Lower leg skin (tissue), 4 donors: Measurements from ENCODE around the gene CPT1A. TPM values are rescaled to one million over a fixed set of nuclear protein-coding genes. Genes with fewer than 3 reads are reported as not detected.

ENCODE experiments used
- DNase-seq, 2 donors: peaks; one replicate each; pipeline ENCODE4 v3.0.0-alpha.2; 2019; ENCODE audit warnings: low spot score in 2 of 2
- H3K4me3 ChIP-seq: fragments of 200-600 bp; sonication (generic); 2 replicates; pipeline ENCODE4 v1.5.1; 2017; ENCODE audit warnings: mild to moderate bottlenecking, low read depth; ENCODE audit not compliant: poor library complexity, severe bottlenecking
- CTCF ChIP-seq, 3 donors: fragments of 450-650 bp; IDR thresholded peaks; one replicate each; pipeline ENCODE4 v1.5.1; 2016; ENCODE audit warnings: antibody characterized with exemption in 3 of 3, mild to moderate bottlenecking in 3 of 3, moderate library complexity in 2 of 3
- POLR2A ChIP-seq, 2 donors: fragments of 450-650 bp; IDR thresholded peaks; one replicate each; pipeline ENCODE4 v1.6.1; 2016 to 2017; ENCODE audit warnings: antibody characterized with exemption in 2 of 2, mild to moderate bottlenecking in 1 of 2, moderate library complexity in 1 of 2
- WGBS, 2 donors: methylation state at CpG; one replicate each; pipeline ENCODE4 v1.1.5; 2018; 5-methylcytosine and 5-hydroxymethylcytosine counted together
- intact Hi-C: fragments of 100-400 bp; cut with DNase I; formaldehyde crosslinking; loops from one replicate; pipeline ENCODE4 v1.15.0; 2023; ENCODE audit warnings: low total_unique reads
- total RNA-seq, 4 donors: library from RNA; depleted of rRNA; stranded (reverse); fragments of >200 nt; gene quantifications; one replicate each; pipeline ENCODE4 v1.1.0, GENCODE V29; 2016

The CPT1A gene
- total RNA-seq, 4 donors from 2014 or later, result 23.4 to 95.8 (median 46.0) TPM

GRCh38 chr11:68832476-68833181 lies 9.1 kb downstream of the CPT1A start:
- intact Hi-C loops, result loop anchor here (10.0 kb wide), 1 partner anchor 252 kb away; no protein-coding TSS in a partner anchor
- TF ChIP-seq CTCF (IDR thresholded peaks at IDR 0.05) (no peak), POLR2A (IDR thresholded peaks at IDR 0.05) (no peak)
- WGBS, 2 donors, result 30 to 32% methylated on average over 8 of the region's 8 CpGs
- no peak for DNase-seq
- no peak overlapping the region for H3K4me3 ChIP-seq

GRCh38 chr11:68831124-68831523 lies 10.6 kb downstream of the CPT1A start:
- no peak for DNase-seq
- intact Hi-C loops, result loop anchor here (10.0 kb wide), 1 partner anchor 254 kb away; no protein-coding TSS in a partner anchor
- H3K4me3 ChIP-seq, result no peak overlapping the region
- TF ChIP-seq POLR2A (IDR thresholded peaks at IDR 0.05) (no peak), CTCF (IDR thresholded peaks at IDR 0.05) (no peak)
- WGBS, 2 donors, result 75 to 78% methylated on average over 5 of the region's 5 CpGs

DNA sequence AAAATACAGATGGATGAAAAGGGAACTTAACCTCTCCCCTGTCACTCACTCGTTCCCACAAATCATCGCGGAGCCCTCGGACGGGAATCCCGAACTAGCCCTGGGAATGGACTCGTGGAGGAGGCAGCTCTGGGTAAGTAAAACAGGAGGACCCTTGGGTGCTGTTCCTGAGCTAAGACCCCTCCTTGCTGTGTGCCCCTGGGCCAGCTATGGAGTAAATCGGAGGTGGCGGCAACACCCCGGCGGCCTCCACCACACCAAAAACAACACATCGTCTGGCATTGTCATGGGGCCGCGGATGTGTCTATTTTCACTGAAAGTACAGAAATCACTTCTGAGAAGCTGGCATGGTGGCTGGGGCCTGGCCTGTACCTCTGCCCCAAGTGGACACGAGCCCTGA lies 12.1 kb downstream of the CPT1A start:
- intact Hi-C loops, result no loop called here
- TF ChIP-seq POLR2A (IDR thresholded peaks at IDR 0.05), result no peak
- H3K4me3 ChIP-seq, result no peak overlapping the region
- 85 to 93% methylated on average over 15 of the region's 15 CpGs for WGBS, 2 donors
- no peak for DNase-seq

GRCh38 chr11:68828957-68829356 lies 12.8 kb downstream of the CPT1A start:
- intact Hi-C loops, result no loop called here
- WGBS, 2 donors, result 82 to 92% methylated on average over 12 of the region's 12 CpGs
- DNase-seq, result no peak
- no peak for TF ChIP-seq POLR2A (IDR thresholded peaks at IDR 0.05)
- TF ChIP-seq CTCF (IDR thresholded peaks at IDR 0.05), result no peak
- no peak overlapping the region for H3K4me3 ChIP-seq

DNA sequence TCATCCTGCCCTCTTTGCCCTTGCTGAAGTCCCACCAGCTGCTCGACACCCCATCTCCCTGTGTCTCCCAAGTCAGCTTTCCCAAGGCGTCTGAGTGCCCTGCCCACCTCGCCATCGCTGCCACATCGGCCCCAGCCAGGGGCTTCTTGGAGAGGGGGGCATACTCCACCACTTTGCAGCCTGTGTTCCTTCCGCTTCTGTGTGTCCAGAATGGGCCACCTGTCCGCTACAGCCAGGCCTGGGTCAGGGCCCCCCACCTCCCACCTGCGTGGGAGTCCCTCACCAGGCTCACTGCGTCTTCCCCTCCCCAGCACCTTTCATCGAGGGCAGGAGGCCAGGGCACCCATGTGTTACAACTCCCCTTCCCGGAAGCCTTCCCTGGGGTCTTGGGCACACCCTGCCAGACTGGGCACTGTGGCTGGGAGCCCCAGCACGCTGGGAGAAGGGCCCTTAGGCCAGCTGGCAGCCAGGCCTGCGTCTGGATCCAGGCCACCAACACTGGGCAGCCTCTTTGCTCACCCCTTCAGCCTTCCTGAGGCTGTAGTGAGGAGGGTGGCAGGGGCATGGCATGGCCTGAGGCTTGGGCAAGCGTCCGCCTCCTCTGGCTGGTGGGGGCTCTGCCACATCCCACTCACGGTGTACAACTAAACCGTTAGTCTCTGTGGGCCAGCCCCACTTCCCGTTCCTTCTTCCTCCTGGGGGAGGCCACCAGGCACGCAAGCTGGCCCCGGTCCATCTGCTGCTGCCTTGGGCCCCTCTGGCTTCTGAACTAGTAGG lies 13.4 kb downstream of the CPT1A start:
- H3K4me3 ChIP-seq, result no peak overlapping the region
- TF ChIP-seq CTCF (IDR thresholded peaks at IDR 0.05), result no peak
- no peak for TF ChIP-seq POLR2A (IDR thresholded peaks at IDR 0.05)
- WGBS, 2 donors, result 72 to 76% methylated on average over 18 to 19 of the region's 20 CpGs
- intact Hi-C loops, result no loop called here
- DNase-seq, result no peak

GRCh38 chr11:68827733-68828132 lies 14.0 kb downstream of the CPT1A start:
- 78% methylated on average over 8 of the region's 8 CpGs for WGBS, 2 donors
- intact Hi-C loops, result no loop called here
- H3K4me3 ChIP-seq, result no peak overlapping the region
- no peak for TF ChIP-seq POLR2A (IDR thresholded peaks at IDR 0.05)
- TF ChIP-seq CTCF (IDR thresholded peaks at IDR 0.05), result no peak
- DNase-seq, result no peak
